ENCODE results near the gene CUEDC1.

GRCh38 chr17:57885148-57885915 lies 69.9 kb downstream of the CUEDC1 start:
- TF ChIP-seq CTCF (IDR thresholded peaks at IDR 0.05; ENCODE audit: low read length) = no peak
- TF ChIP-seq EZH2 (optimal IDR thresholded peaks at IDR 0.05; ENCODE audit: low read depth, low read length) = no peak

Data from MM.1S (cell line).